Activated B cell treated with CpG ODN at 0.5 μM for 24 hours (primary cell): ENCODE measurements around the gene FYN. TPM values are rescaled to one million over a fixed set of nuclear protein-coding genes. Genes with fewer than 3 reads are reported as not detected.

ENCODE experiments used
- ATAC-seq: fragments of 200-7000 bp; cut with Tn5 transposase; one replicate; pipeline ENCODE4 v1.10.0; 2021; ENCODE audit warnings: low read depth, mild to moderate bottlenecking, moderate library complexity
- CTCF ChIA-PET: fragments of 350-600 bp; sonication (Branson Sonifier 250); formaldehyde crosslinking; loops from one replicate; lab custom pipeline; 2021; ENCODE audit warnings: antibody characterized with exemption; lab: Charles Lee
- POLR2A ChIA-PET: fragments of 350-600 bp; sonication (Branson Sonifier 250); formaldehyde crosslinking; loops from one replicate; lab custom pipeline; 2021; ENCODE audit warnings: antibody characterized with exemption; lab: Charles Lee
- DNase-seq: peaks from one replicate; pipeline ENCODE4 v3.0.0; 2022
- H3K27ac Mint-ChIP-seq: one replicate; pipeline ENCODE4 v1.8.0; 2020; ENCODE audit warnings: mixed read lengths
- H3K27me3 Mint-ChIP-seq: one replicate; pipeline ENCODE4 v1.8.0; 2021; ENCODE audit warnings: mixed read lengths
- H3K36me3 Mint-ChIP-seq: one replicate; pipeline ENCODE4 v1.8.0; 2021; ENCODE audit warnings: low read depth, mixed read lengths
- H3K4me1 Mint-ChIP-seq: one replicate; pipeline ENCODE4 v1.8.0; 2021; ENCODE audit warnings: mixed read lengths
- H3K4me3 Mint-ChIP-seq: one replicate; pipeline ENCODE4 v1.8.0; 2020; ENCODE audit warnings: mild to moderate bottlenecking, mixed read lengths
- H3K9me3 Mint-ChIP-seq: one replicate; pipeline ENCODE4 v1.8.0; 2020; ENCODE audit warnings: mixed read lengths
- intact Hi-C: fragments of 100-400 bp; cut with micrococcal nuclease; formaldehyde crosslinking; loops from one replicate; pipeline ENCODE4 v1.15.1; 2024
- total RNA-seq: library from RNA; stranded (reverse); gene quantifications from 2 replicates; pipeline ENCODE4 v1.2.3, GENCODE V29; 2022
- TF ChIP-seq, protein P1 (sequence below): fragments of 200-600 bp; IDR thresholded peaks from one replicate; pipeline ENCODE4 v1.8.0; 2022; ENCODE audit warnings: antibody characterized with exemption, mild to moderate bottlenecking

The FYN gene
- total RNA-seq, 1 donor from 2014 or later, result 64.7 TPM

GRCh38 chr6:111679126-111679858 lies 194.0 kb downstream of the FYN start:
- H3K27me3 Mint-ChIP-seq, result no peaks in the 10 kb centered on the region
- no peak for DNase-seq
- H3K9me3 Mint-ChIP-seq, result no peaks in the 10 kb centered on the region
- no peak overlapping the region for H3K4me3 Mint-ChIP-seq
- no peak for ATAC-seq
- ChIA-PET CTCF (no interaction called here), POLR2A (no interaction called here)
- no peak overlapping the region for H3K27ac Mint-ChIP-seq
- intact Hi-C loops, result no loop called here
- TF ChIP-seq, protein P1, sequence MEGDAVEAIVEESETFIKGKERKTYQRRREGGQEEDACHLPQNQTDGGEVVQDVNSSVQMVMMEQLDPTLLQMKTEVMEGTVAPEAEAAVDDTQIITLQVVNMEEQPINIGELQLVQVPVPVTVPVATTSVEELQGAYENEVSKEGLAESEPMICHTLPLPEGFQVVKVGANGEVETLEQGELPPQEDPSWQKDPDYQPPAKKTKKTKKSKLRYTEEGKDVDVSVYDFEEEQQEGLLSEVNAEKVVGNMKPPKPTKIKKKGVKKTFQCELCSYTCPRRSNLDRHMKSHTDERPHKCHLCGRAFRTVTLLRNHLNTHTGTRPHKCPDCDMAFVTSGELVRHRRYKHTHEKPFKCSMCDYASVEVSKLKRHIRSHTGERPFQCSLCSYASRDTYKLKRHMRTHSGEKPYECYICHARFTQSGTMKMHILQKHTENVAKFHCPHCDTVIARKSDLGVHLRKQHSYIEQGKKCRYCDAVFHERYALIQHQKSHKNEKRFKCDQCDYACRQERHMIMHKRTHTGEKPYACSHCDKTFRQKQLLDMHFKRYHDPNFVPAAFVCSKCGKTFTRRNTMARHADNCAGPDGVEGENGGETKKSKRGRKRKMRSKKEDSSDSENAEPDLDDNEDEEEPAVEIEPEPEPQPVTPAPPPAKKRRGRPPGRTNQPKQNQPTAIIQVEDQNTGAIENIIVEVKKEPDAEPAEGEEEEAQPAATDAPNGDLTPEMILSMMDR, result no peak
- H3K36me3 Mint-ChIP-seq, result peaks cover 68% of the 10 kb centered on the region
- peaks cover 2% of the 10 kb centered on the region for H3K4me1 Mint-ChIP-seq

GRCh38 chr6:111677249-111677990 lies 195.8 kb downstream of the FYN start:
- ChIA-PET POLR2A (no interaction called here), CTCF (no interaction called here)
- intact Hi-C loops, result no loop called here
- ATAC-seq (no peak), DNase-seq (no peak)
- Mint-ChIP-seq H3K4me1 (peaks cover 2% of the 10 kb centered on the region), H3K27ac (no peak overlapping the region), H3K36me3 (peaks cover 75% of the 10 kb centered on the region), H3K27me3 (no peaks in the 10 kb centered on the region), H3K9me3 (no peaks in the 10 kb centered on the region), H3K4me3 (no peak overlapping the region)
- TF ChIP-seq, protein P1, result no peak

- no peaks in the 10 kb centered on the region for H3K9me3 Mint-ChIP-seq
- H3K4me1 Mint-ChIP-seq, result peaks cover 2% of the 10 kb centered on the region
- H3K4me3 Mint-ChIP-seq, result no peak overlapping the region
- H3K36me3 Mint-ChIP-seq, result peaks cover 73% of the 10 kb centered on the region
- ChIA-PET CTCF (no interaction called here), POLR2A (no interaction called here)
- DNase-seq, result no peak
- no peak overlapping the region for H3K27ac Mint-ChIP-seq
- no peaks in the 10 kb centered on the region for H3K27me3 Mint-ChIP-seq
- no peak for ATAC-seq
- TF ChIP-seq, protein P1, result no peak
- intact Hi-C loops, result no loop called here
Observed at GRCh38 chr6:111676383-111676782, 196.9 kb downstream of the FYN start.

- ChIA-PET CTCF (no interaction called here), POLR2A (no interaction called here)
- TF ChIP-seq, protein P1, result no peak
- intact Hi-C loops, result no loop called here
- no peak overlapping the region for H3K27ac Mint-ChIP-seq
- no peaks in the 10 kb centered on the region for H3K27me3 Mint-ChIP-seq
- ATAC-seq (no peak), DNase-seq (no peak)
- peaks cover 71% of the 10 kb centered on the region for H3K36me3 Mint-ChIP-seq
- H3K4me3 Mint-ChIP-seq, result no peak overlapping the region
- H3K4me1 Mint-ChIP-seq, result peaks cover 2% of the 10 kb centered on the region
- H3K9me3 Mint-ChIP-seq, result no peaks in the 10 kb centered on the region
Observed at GRCh38 chr6:111674883-111675282, 198.4 kb downstream of the FYN start.

DNA sequence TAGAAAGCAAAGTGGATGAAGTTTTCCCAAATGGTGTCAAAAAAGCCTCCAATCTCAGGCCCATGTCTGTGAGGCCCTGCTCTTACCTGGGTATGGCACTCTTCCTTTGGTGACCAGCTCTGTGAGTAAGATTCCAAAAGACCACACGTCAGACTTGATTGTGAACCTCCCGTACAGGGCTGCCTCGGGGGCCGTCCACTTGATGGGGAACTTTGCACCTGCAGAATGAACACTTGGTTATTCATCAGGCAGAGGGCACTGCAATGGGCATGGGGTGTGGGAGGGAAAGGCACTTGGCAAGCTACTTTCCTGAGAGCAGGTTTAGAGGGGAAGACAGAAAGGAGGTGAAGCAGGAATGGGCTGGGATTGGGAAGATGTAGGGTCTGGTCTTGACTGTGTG lies 198.8 kb downstream of the FYN start:
- peaks cover under 1% of the 10 kb centered on the region for H3K4me1 Mint-ChIP-seq
- no peak for DNase-seq
- no peaks in the 10 kb centered on the region for H3K9me3 Mint-ChIP-seq
- H3K27ac Mint-ChIP-seq, result no peak overlapping the region
- intact Hi-C loops, result no loop called here
- H3K27me3 Mint-ChIP-seq, result no peaks in the 10 kb centered on the region
- no peak for ATAC-seq
- ChIA-PET POLR2A (no interaction called here), CTCF (no interaction called here)
- TF ChIP-seq, protein P1, result no peak
- H3K36me3 Mint-ChIP-seq, result peaks cover 71% of the 10 kb centered on the region
- H3K4me3 Mint-ChIP-seq, result no peak overlapping the region
